K562 (cell line): ENCODE results near the gene IFI27L2. TPM values are rescaled to one million over a fixed set of nuclear protein-coding genes. Genes with fewer than 3 reads are reported as not detected.

Experiments used
- HSF4 ChIP-seq: fragments of 250-450 bp; sonication (Bioruptor Pico); IDR thresholded peaks from 2 replicates; pipeline ENCODE4 v2.1.2; 2022; ENCODE audit warnings: mild to moderate bottlenecking, moderate library complexity, borderline replicate concordance
- NR4A1 ChIP-seq, 2 experiments: fragments of 250-450 bp in 1 of 2; fragments of 450-650 bp in 1 of 2; sonication (Bioruptor Pico) in 1 of 2; IDR thresholded peaks; 2 replicates each; pipeline versions ENCODE4 v1.4.0 to v1.6.1; 2016 to 2020; ENCODE audit warnings: mild to moderate bottlenecking in 2 of 2, missing compliant biosample characterization in 1 of 2, missing genetic modification characterization in 1 of 2, moderate library complexity in 1 of 2
- PTBP1 ChIP-seq: fragments of 200-400 bp; formaldehyde crosslinking; IDR thresholded peaks from 2 replicates; pipeline ENCODE4 v1.6.1; 2017; ENCODE audit warnings: low read depth, low read length
- TRIM25 ChIP-seq: fragments of 450-650 bp; IDR thresholded peaks from 2 replicates; pipeline ENCODE4 v1.7.0; 2016; ENCODE audit warnings: borderline replicate concordance
- ZBTB26 ChIP-seq: fragments of 450-650 bp; formaldehyde crosslinking; IDR thresholded peaks from 2 replicates; pipeline ENCODE4 v1.4.0; 2022; ENCODE audit warnings: missing genetic modification characterization
- ZNF121 ChIP-seq: sonication (generic); formaldehyde crosslinking; conservative IDR thresholded peaks from 2 replicates; pipeline ENCODE4 v1.8.0; 2022; ENCODE audit warnings: missing genetic modification reagents
- ZNF263 ChIP-seq: sonication (generic); formaldehyde crosslinking; IDR thresholded peaks from 2 replicates; pipeline ENCODE4 v1.8.0; 2022; ENCODE audit warnings: mild to moderate bottlenecking, missing genetic modification reagents, borderline replicate concordance
- ZNF316 ChIP-seq: fragments of 450-650 bp; IDR thresholded peaks from 2 replicates; pipeline ENCODE4 v1.6.1; 2016
- ZNF589 ChIP-seq: fragments of 200-800 bp; sonication (Bioruptor generic); IDR thresholded peaks from 2 replicates; pipeline ENCODE4 v1.6.1; 2016; ENCODE audit warnings: low read depth, missing genetic modification characterization, missing compliant biosample characterization
- ZNF75A ChIP-seq: fragments of 450-650 bp; formaldehyde crosslinking; IDR thresholded peaks from 2 replicates; pipeline ENCODE4 v1.4.0; 2020; ENCODE audit warnings: mild to moderate bottlenecking
- polyA plus RNA-seq, 8 experiments: library from polyadenylated mRNA; depleted of rRNA in 4 of 8; stranded (reverse) in 5 of 8; unstranded in 3 of 8; fragments of >200 nt; fragmentation: Nextera tagmentation in 2 of 8; fragmentation: Illumina TruSeq in 1 of 8; extraction: Ambion mirVana in 2 of 8; extraction: Trizol in 1 of 8; gene quantifications; 2 replicates each; pipeline versions ENCODE4 v1.2.1 to v1.2.3, GENCODE V29; 2011 to 2014; ENCODE audit warnings: inconsistent platforms in 1 of 8, missing spikeins in 1 of 8
- total RNA-seq, 7 experiments: library from RNA; depleted of rRNA in 6 of 7; stranded (reverse); fragments of >200 nt in 6 of 7; fragmentation: Illumina TruSeq in 2 of 7; extraction: Trizol in 2 of 7; gene quantifications; 2 replicates each; pipeline versions ENCODE4 v1.2.1 to v1.2.3, GENCODE V29; 2011 to 2021; ENCODE audit warnings: low replicate concordance in 1 of 7
- TF ChIP-seq, protein P1 (sequence below): fragments of 450-650 bp; IDR thresholded peaks from 2 replicates; pipeline ENCODE4 v1.6.1; 2016; ENCODE audit warnings: mild to moderate bottlenecking
- TF ChIP-seq, protein P2 (sequence below): fragments of 250-450 bp; sonication (Bioruptor Pico); IDR thresholded peaks from 2 replicates; pipeline ENCODE4 v1.4.0; 2020; ENCODE audit warnings: mild to moderate bottlenecking, moderate library complexity
- TF ChIP-seq, protein P3 (sequence below): fragments of 250-450 bp; sonication (Bioruptor Pico); IDR thresholded peaks from 2 replicates; pipeline ENCODE4 v1.5.0; 2021; ENCODE audit warnings: mild to moderate bottlenecking, borderline replicate concordance

Gene IFI27L2
- total and polyA plus RNA-seq, 9 of the 15 experiments (the other 6 are each of a cell fraction or from before 2014, with no cell fraction given), result 1.0 to 9.3 (median 4.1) TPM

DNA sequence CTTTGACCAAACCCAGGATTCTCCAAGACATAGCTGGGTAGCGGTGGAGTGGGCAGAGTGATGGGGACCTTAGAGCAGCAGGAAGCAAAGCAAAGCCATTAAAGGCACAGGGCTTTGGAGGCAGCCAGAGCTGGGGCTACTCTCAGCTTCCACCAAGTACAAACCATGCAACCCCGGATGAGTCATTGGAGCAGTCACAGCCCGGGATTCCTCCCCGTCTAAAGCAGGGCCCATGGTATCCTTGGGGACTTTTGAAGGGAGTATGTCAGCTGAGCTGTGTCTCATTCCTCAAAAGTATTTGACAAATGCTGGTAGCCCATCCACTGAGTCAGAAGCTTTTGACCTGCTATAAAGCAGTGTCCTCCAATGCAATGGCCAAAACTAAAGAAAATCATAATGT is 28.6 kb downstream of the IFI27L2 start (continued):
- TF ChIP-seq, protein P1, sequence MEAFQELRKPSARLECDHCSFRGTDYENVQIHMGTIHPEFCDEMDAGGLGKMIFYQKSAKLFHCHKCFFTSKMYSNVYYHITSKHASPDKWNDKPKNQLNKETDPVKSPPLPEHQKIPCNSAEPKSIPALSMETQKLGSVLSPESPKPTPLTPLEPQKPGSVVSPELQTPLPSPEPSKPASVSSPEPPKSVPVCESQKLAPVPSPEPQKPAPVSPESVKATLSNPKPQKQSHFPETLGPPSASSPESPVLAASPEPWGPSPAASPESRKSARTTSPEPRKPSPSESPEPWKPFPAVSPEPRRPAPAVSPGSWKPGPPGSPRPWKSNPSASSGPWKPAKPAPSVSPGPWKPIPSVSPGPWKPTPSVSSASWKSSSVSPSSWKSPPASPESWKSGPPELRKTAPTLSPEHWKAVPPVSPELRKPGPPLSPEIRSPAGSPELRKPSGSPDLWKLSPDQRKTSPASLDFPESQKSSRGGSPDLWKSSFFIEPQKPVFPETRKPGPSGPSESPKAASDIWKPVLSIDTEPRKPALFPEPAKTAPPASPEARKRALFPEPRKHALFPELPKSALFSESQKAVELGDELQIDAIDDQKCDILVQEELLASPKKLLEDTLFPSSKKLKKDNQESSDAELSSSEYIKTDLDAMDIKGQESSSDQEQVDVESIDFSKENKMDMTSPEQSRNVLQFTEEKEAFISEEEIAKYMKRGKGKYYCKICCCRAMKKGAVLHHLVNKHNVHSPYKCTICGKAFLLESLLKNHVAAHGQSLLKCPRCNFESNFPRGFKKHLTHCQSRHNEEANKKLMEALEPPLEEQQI, result no peak
- TF ChIP-seq ZBTB26 (CRISPR knock-in tag) (no peak), ZNF263 (no peak), TRIM25 (no peak), NR4A1 (CRISPR knock-in tag; IDR thresholded peaks at IDR 0.05) (no peak), NR4A1 (tag; IDR thresholded peaks at IDR 0.05) (no peak), PTBP1 (no peak), ZNF121 (CRISPR knock-in tag) (no peak), HSF4 (CRISPR knock-in tag) (no peak), ZNF316 (no peak), ZNF75A (no peak), ZNF589 (CRISPR knock-in tag) (no peak)
- TF ChIP-seq, protein P2, sequence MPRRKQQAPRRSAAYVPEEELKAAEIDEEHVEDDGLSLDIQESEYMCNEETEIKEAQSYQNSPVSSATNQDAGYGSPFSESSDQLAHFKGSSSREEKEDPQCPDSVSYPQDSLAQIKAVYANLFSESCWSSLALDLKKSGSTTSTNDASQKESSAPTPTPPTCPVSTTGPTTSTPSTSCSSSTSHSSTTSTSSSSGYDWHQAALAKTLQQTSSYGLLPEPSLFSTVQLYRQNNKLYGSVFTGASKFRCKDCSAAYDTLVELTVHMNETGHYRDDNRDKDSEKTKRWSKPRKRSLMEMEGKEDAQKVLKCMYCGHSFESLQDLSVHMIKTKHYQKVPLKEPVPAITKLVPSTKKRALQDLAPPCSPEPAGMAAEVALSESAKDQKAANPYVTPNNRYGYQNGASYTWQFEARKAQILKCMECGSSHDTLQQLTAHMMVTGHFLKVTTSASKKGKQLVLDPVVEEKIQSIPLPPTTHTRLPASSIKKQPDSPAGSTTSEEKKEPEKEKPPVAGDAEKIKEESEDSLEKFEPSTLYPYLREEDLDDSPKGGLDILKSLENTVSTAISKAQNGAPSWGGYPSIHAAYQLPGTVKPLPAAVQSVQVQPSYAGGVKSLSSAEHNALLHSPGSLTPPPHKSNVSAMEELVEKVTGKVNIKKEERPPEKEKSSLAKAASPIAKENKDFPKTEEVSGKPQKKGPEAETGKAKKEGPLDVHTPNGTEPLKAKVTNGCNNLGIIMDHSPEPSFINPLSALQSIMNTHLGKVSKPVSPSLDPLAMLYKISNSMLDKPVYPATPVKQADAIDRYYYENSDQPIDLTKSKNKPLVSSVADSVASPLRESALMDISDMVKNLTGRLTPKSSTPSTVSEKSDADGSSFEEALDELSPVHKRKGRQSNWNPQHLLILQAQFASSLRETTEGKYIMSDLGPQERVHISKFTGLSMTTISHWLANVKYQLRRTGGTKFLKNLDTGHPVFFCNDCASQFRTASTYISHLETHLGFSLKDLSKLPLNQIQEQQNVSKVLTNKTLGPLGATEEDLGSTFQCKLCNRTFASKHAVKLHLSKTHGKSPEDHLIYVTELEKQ (CRISPR knock-in tag), result no peak
- TF ChIP-seq, protein P3, sequence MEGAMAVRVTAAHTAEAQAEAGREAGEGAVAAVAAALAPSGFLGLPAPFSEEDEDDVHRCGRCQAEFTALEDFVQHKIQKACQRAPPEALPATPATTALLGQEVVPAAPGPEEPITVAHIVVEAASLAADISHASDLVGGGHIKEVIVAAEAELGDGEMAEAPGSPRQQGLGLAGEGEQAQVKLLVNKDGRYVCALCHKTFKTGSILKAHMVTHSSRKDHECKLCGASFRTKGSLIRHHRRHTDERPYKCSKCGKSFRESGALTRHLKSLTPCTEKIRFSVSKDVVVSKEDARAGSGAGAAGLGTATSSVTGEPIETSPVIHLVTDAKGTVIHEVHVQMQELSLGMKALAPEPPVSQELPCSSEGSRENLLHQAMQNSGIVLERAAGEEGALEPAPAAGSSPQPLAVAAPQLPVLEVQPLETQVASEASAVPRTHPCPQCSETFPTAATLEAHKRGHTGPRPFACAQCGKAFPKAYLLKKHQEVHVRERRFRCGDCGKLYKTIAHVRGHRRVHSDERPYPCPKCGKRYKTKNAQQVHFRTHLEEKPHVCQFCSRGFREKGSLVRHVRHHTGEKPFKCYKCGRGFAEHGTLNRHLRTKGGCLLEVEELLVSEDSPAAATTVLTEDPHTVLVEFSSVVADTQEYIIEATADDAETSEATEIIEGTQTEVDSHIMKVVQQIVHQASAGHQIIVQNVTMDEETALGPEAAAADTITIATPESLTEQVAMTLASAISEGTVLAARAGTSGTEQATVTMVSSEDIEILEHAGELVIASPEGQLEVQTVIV, result no peak
- TF ChIP-seq, all 486 proteins: peak for 0
